HepG2 (cell line): Measurements from ENCODE around the gene DACT2. TPM values are rescaled to one million over a fixed set of nuclear protein-coding genes. Genes with fewer than 3 reads are reported as not detected.

Source experiments
- CEBPB ChIP-seq: IDR thresholded peaks from 2 replicates; pipeline ENCODE4 v1.6.1; 2011; ENCODE audit warnings: low read depth, low read length, improper control_type of control experiment, borderline replicate concordance
- HDAC1 ChIP-seq: sonication (generic); formaldehyde crosslinking; IDR thresholded peaks from 2 replicates; pipeline ENCODE4 v1.5.1; 2020; ENCODE audit warnings: mild to moderate bottlenecking, missing genetic modification reagents
- HDAC2 ChIP-seq: sonication (generic); formaldehyde crosslinking; IDR thresholded peaks from 2 replicates; pipeline ENCODE4 v1.4.0; 2020; ENCODE audit warnings: missing genetic modification reagents
- HOXA3 ChIP-seq: sonication (generic); formaldehyde crosslinking; IDR thresholded peaks from 2 replicates; pipeline ENCODE4 v1.5.0; 2020; ENCODE audit warnings: missing genetic modification reagents
- MAF1 ChIP-seq: sonication (generic); formaldehyde crosslinking; IDR thresholded peaks from 2 replicates; pipeline ENCODE4 v1.5.0; 2020; ENCODE audit warnings: missing genetic modification reagents, borderline replicate concordance
- NR2F2 ChIP-seq: IDR thresholded peaks from 2 replicates; pipeline ENCODE4 v1.6.1; 2012; ENCODE audit warnings: low read depth, inconsistent platforms, borderline replicate concordance
- PRPF4 ChIP-seq: fragments of 200-400 bp; formaldehyde crosslinking; IDR thresholded peaks from 2 replicates; pipeline ENCODE4 v1.6.1; 2016; ENCODE audit warnings: low read length, low read depth; ENCODE audit not compliant: poor library complexity, severe bottlenecking
- RARA ChIP-seq: IDR thresholded peaks from 2 replicates; pipeline ENCODE4 v1.6.1; 2016; ENCODE audit warnings: missing genetic modification reagents, missing compliant biosample characterization
- SP140L ChIP-seq: sonication (generic); formaldehyde crosslinking; IDR thresholded peaks from 2 replicates; pipeline ENCODE4 v1.4.0; 2020; ENCODE audit warnings: missing genetic modification reagents, borderline replicate concordance
- SRF ChIP-seq: IDR thresholded peaks from 2 replicates; pipeline ENCODE4 v1.6.1; 2011; ENCODE audit warnings: mild to moderate bottlenecking, low read depth, low read length, moderate library complexity
- SSRP1 ChIP-seq: IDR thresholded peaks from 2 replicates; pipeline ENCODE4 v1.6.1; 2016; ENCODE audit warnings: control low read depth
- YEATS2 ChIP-seq: sonication (generic); formaldehyde crosslinking; IDR thresholded peaks from 2 replicates; pipeline ENCODE4 v1.4.0; 2020; ENCODE audit warnings: missing genetic modification reagents, borderline replicate concordance
- ZNF12 ChIP-seq: sonication (generic); formaldehyde crosslinking; IDR thresholded peaks from 2 replicates; pipeline ENCODE4 v1.5.0; 2020; ENCODE audit warnings: missing genetic modification reagents
- ZNF33A ChIP-seq: sonication (generic); formaldehyde crosslinking; IDR thresholded peaks from 2 replicates; pipeline ENCODE4 v1.5.1; 2020; ENCODE audit warnings: missing genetic modification reagents, mild to moderate bottlenecking, moderate library complexity, borderline replicate concordance
- ZNF383 ChIP-seq: sonication (generic); formaldehyde crosslinking; IDR thresholded peaks from 2 replicates; pipeline ENCODE4 v1.4.0; 2020; ENCODE audit warnings: missing genetic modification reagents, mild to moderate bottlenecking, borderline replicate concordance
- ZNF737 ChIP-seq: sonication (generic); formaldehyde crosslinking; IDR thresholded peaks from 2 replicates; pipeline ENCODE4 v1.5.0; 2020; ENCODE audit warnings: missing genetic modification reagents, mild to moderate bottlenecking, borderline replicate concordance
- ZNF788 ChIP-seq: sonication (generic); formaldehyde crosslinking; IDR thresholded peaks from 2 replicates; pipeline ENCODE4 v1.5.0; 2020; ENCODE audit warnings: mild to moderate bottlenecking, missing genetic modification reagents, borderline replicate concordance
- ZNF839 ChIP-seq: sonication (generic); formaldehyde crosslinking; IDR thresholded peaks from 2 replicates; pipeline ENCODE4 v1.4.0; 2020; ENCODE audit warnings: missing genetic modification reagents, mild to moderate bottlenecking, borderline replicate concordance
- ZNF883 ChIP-seq: sonication (generic); formaldehyde crosslinking; IDR thresholded peaks from 2 replicates; pipeline ENCODE4 v1.5.1; 2020; ENCODE audit warnings: mild to moderate bottlenecking, missing genetic modification reagents; ENCODE audit errors: not compliant biosample characterization
- ZSCAN29 ChIP-seq: sonication (generic); formaldehyde crosslinking; conservative IDR thresholded peaks from 2 replicates; pipeline ENCODE4 v1.4.0; 2020; ENCODE audit warnings: mild to moderate bottlenecking, missing genetic modification reagents
- polyA plus RNA-seq, 8 experiments: library from polyadenylated mRNA; depleted of rRNA in 3 of 8; stranded (reverse) in 7 of 8; unstranded in 1 of 8; fragments of >200 nt; fragmentation: Illumina TruSeq in 4 of 8; extraction: Trizol in 4 of 8; gene quantifications; 2 replicates each; pipeline versions ENCODE4 v1.2.1 to v1.2.3, GENCODE V29; 2011 to 2016; ENCODE audit warnings: low read depth in 4 of 8, missing spikeins in 1 of 8, mixed read lengths in 1 of 8; ENCODE audit not compliant: insufficient read depth in 1 of 8
- total RNA-seq, 5 experiments: library from RNA; depleted of rRNA; stranded (reverse); fragments of >200 nt; fragmentation: Illumina TruSeq; extraction: Trizol; gene quantifications; 2 replicates each; pipeline ENCODE4 v1.2.3, GENCODE V29; 2016; ENCODE audit warnings: low read depth in 1 of 5
- TF ChIP-seq, protein P1 (sequence below): sonication (generic); formaldehyde crosslinking; IDR thresholded peaks from 2 replicates; pipeline ENCODE4 v1.4.0; 2020; ENCODE audit warnings: low read depth, missing genetic modification reagents
- TF ChIP-seq, protein P2 (sequence below): sonication (generic); formaldehyde crosslinking; IDR thresholded peaks from 2 replicates; pipeline ENCODE4 v1.4.0; 2020; ENCODE audit warnings: mild to moderate bottlenecking, missing genetic modification reagents

The DACT2 gene
- total and polyA plus RNA-seq, 2 of the 13 experiments (the other 11 are each of a cell fraction or from before 2014, with no cell fraction given) = 0.15 TPM; not detected in 1

DNA sequence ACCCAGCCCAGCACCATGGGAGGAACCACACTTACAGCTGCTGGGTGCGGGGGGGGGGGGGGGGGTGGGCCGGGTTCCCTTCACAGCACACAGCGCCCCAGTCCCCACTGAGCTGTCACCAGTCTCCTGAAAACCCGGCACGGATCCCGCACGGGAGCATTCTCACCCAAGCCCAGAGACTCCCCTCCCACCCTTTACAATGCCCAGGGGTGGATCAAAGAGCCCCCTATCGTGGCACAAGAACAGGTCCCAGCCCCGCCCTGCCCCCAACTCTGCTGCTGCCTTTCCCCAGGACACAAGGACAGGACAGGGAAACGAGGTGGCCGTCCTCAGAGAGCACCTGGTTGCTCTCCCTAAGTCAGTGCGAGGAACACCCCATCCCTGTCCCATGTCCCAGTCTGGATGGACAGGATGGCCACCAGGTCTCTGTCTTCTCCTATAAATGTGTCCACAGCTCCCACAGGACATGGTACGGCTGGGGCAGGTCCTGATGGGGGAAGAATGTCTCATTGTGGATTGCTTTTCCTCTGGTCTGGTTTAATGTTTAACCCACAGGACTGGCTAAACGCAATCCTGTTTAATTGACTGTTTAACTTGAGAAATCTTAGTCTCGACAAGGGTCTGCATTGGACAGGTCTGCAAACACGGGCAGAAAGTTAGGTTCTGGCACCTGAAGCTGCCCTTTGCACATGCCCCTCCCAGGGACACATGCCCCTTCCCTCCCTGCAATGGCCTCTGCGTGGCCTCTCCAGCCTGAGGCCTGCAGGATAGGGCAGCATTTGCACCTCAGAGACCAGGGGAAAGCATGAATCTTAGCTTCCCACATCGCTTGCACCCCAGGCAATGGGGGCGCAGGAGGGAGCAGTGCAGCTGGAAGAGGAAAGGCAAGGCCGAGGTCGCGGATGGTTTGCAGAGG lies 45.3 kb downstream of the DACT2 start (continued):
- TF ChIP-seq MAF1 (CRISPR knock-in tag) (no peak), NR2F2 (peak; percentile 64; the same call in 1 of the 2 replicates), ZNF788 (peak; percentile 81; the same call in 1 of the 2 replicates), ZSCAN29 (peak; percentile 89; the same call in 1 of the 2 replicates), RARA (CRISPR knock-in tag) (peak; percentile 85), SRF (no peak), ZNF883 (CRISPR knock-in tag) (peak; percentile 71), ZNF33A (CRISPR knock-in tag) (no peak), CEBPB (peak; percentile 68), ZNF839 (CRISPR knock-in tag) (no peak), HDAC2 (peak; percentile 89), PRPF4 (no peak), HDAC1 (CRISPR knock-in tag) (peak; percentile 68; the same call in 1 of the 2 replicates), ZNF12 (CRISPR knock-in tag) (0 out of 2 replicates have a peak, but pooled peaks have one; percentile 33), YEATS2 (CRISPR knock-in tag) (peak; percentile 56; the same call in 1 of the 2 replicates), ZNF737 (CRISPR knock-in tag) (no peak), SP140L (CRISPR knock-in tag) (peak; percentile 65; the same call in 1 of the 2 replicates), HOXA3 (CRISPR knock-in tag) (peak; percentile 79; the same call in 1 of the 2 replicates), ZNF383 (CRISPR knock-in tag) (peak; percentile 46; the same call in 1 of the 2 replicates), SSRP1 (CRISPR knock-in tag) (peak; percentile 81; the same call in 1 of the 2 replicates)
- TF ChIP-seq, protein P1, sequence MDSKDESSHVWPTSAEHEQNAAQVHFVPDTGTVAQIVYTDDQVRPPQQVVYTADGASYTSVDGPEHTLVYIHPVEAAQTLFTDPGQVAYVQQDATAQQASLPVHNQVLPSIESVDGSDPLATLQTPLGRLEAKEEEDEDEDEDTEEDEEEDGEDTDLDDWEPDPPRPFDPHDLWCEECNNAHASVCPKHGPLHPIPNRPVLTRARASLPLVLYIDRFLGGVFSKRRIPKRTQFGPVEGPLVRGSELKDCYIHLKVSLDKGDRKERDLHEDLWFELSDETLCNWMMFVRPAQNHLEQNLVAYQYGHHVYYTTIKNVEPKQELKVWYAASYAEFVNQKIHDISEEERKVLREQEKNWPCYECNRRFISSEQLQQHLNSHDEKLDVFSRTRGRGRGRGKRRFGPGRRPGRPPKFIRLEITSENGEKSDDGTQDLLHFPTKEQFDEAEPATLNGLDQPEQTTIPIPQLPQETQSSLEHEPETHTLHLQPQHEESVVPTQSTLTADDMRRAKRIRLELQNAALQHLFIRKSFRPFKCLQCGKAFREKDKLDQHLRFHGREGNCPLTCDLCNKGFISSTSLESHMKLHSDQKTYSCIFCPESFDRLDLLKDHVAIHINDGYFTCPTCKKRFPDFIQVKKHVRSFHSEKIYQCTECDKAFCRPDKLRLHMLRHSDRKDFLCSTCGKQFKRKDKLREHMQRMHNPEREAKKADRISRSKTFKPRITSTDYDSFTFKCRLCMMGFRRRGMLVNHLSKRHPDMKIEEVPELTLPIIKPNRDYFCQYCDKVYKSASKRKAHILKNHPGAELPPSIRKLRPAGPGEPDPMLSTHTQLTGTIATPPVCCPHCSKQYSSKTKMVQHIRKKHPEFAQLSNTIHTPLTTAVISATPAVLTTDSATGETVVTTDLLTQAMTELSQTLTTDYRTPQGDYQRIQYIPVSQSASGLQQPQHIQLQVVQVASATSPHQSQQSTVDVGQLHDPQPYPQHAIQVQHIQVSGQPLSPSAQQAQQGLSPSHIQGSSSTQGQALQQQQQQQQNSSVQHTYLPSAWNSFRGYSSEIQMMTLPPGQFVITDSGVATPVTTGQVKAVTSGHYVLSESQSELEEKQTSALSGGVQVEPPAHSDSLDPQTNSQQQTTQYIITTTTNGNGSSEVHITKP (CRISPR knock-in tag) = peak; percentile 90
- TF ChIP-seq, protein P2, sequence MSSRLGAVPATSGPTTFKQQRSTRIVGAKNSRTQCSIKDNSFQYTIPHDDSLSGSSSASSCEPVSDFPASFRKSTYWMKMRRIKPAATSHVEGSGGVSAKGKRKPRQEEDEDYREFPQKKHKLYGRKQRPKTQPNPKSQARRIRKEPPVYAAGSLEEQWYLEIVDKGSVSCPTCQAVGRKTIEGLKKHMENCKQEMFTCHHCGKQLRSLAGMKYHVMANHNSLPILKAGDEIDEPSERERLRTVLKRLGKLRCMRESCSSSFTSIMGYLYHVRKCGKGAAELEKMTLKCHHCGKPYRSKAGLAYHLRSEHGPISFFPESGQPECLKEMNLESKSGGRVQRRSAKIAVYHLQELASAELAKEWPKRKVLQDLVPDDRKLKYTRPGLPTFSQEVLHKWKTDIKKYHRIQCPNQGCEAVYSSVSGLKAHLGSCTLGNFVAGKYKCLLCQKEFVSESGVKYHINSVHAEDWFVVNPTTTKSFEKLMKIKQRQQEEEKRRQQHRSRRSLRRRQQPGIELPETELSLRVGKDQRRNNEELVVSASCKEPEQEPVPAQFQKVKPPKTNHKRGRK = 0 out of 2 replicates have a peak, but pooled peaks have one; percentile 21
